Right lobe of liver (tissue), 4 donors: ENCODE data around the gene MDN1.
"Not testable (repeated sequence)": the region's sequence is repeated elsewhere in the genome, so short reads cannot be mapped to it uniquely, and the experiment has no call there.

Experiments
- POLR2A ChIP-seq: fragments of 450-650 bp; IDR thresholded peaks from one replicate; pipeline ENCODE4 v1.6.1; 2017; ENCODE audit warnings: antibody characterized with exemption, mild to moderate bottlenecking
- TF ChIP-seq, protein P1 (sequence below), 4 donors: fragments of 200-600 bp in 3 of 4; fragments of 450-650 bp in 1 of 4; IDR thresholded peaks; one replicate each; pipeline versions ENCODE4 v1.5.1 to v1.8.0; 2016 to 2022; ENCODE audit warnings: antibody characterized with exemption in 4 of 4, mild to moderate bottlenecking in 2 of 4
- donor health status: DM: no; HTN: no; CAD: no.
- donor health status: DM: no; HTN: no; CAD: no.
- donor health status: DM: no; HTN: yes; CAD: no.

DNA sequence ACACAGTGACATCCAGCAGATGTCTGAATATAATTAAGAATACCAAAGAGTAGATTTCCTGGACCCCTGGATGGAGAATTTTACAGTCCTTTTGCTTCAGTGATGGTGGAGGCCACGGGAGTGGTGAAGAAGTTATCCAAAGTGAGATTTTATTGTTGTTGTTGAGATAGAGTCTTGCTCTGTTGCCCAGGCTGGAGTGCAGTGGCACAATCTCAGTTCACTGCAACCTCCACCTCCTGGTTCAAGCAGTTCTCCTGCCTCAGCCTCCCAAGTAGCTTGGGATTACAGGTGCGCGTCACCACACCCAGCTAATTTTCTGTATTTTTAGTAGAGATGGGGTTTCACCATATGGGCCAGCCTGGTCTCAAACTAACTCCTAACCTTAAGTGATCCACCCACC lies 178.0 kb downstream of the MDN1 start:
- TF ChIP-seq, protein P1, sequence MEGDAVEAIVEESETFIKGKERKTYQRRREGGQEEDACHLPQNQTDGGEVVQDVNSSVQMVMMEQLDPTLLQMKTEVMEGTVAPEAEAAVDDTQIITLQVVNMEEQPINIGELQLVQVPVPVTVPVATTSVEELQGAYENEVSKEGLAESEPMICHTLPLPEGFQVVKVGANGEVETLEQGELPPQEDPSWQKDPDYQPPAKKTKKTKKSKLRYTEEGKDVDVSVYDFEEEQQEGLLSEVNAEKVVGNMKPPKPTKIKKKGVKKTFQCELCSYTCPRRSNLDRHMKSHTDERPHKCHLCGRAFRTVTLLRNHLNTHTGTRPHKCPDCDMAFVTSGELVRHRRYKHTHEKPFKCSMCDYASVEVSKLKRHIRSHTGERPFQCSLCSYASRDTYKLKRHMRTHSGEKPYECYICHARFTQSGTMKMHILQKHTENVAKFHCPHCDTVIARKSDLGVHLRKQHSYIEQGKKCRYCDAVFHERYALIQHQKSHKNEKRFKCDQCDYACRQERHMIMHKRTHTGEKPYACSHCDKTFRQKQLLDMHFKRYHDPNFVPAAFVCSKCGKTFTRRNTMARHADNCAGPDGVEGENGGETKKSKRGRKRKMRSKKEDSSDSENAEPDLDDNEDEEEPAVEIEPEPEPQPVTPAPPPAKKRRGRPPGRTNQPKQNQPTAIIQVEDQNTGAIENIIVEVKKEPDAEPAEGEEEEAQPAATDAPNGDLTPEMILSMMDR (IDR thresholded peaks at IDR 0.05), result not testable (repeated sequence)
- not testable (repeated sequence) for TF ChIP-seq POLR2A
